Subcutaneous abdominal adipose tissue (tissue), 5 donors: ENCODE data around the gene CZIB.

Source experiments
- H3K27ac ChIP-seq: one replicate; pipeline ENCODE4 v1.7.0; 2013; ENCODE audit warnings: low read depth, mild to moderate bottlenecking, inconsistent platforms, low read length, moderate library complexity
- H3K27me3 ChIP-seq, 5 donors: one replicate each; pipeline ENCODE4 v1.7.0; 2013; ENCODE audit warnings: low read length in 5 of 5, inconsistent platforms in 1 of 5; ENCODE audit not compliant: control insufficient read depth in 5 of 5, insufficient read depth in 4 of 5
- H3K36me3 ChIP-seq, 5 donors: one replicate each; pipeline ENCODE4 v1.7.0; 2013; ENCODE audit warnings: low read length in 5 of 5; ENCODE audit not compliant: control insufficient read depth in 5 of 5, insufficient read depth in 5 of 5
- H3K4me1 ChIP-seq, 5 donors: one replicate each; pipeline ENCODE4 v1.7.0; 2013; ENCODE audit warnings: low read length in 5 of 5, mild to moderate bottlenecking in 3 of 5, moderate library complexity in 1 of 5; ENCODE audit not compliant: control insufficient read depth in 5 of 5, insufficient read depth in 5 of 5
- H3K4me3 ChIP-seq, 5 donors: one replicate each; pipeline ENCODE4 v1.7.0; 2013; ENCODE audit warnings: low read length in 5 of 5, low read depth in 1 of 5
- H3K9ac ChIP-seq, 5 donors: one replicate each; pipeline ENCODE4 v1.7.0; 2013; ENCODE audit warnings: low read length in 5 of 5, mild to moderate bottlenecking in 4 of 5, moderate library complexity in 3 of 5
- H3K9me3 ChIP-seq, 5 donors: one replicate each; pipeline ENCODE4 v1.7.0; 2013; ENCODE audit warnings: low read length in 5 of 5; ENCODE audit not compliant: control insufficient read depth in 5 of 5
- donor health status: healthy.
- donor health status: healthy.
- donor health status: healthy.
- donor health status: healthy.
- donor health status: healthy.

CZIB gene

DNA sequence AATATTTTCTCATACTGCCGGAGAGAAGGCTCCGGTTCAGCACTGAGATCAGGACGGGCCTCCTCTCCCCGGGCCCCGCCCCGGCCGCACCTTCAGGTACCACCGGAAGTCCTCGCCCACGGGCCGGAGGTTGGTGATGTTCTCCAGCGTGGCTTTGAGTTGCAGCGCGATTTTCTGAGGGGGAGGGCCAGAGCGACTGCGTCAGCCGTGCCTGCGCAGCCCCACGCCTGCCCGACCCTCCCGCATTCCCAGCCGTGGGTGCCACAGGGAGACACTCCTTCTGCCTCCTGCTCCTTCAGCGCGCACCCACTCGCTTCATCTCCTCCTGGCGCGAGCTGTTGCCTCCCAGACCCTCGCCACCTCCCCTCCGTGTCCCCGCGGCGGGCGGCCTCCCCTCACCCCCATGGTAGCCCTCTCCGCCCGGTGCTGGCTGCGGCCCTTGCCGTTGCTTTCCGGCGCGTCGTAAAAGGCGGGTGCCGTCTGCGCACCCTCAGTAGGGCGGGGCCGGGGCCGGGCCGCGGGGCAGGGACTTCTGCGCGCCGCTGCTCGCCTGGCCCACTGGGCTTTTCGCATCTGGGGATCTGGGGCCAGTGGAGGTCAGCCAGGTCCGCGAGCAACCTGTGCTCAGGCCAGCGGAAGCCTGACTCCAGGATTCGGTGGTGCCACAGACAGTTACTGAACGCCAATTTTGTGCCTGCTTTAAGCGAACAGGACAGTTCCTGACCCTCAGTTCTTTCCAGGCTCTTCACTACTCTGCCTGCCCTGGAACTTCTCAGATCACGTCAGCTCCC lies at the start of gene CZIB:
Gene CZIB (minus strand): TSS at position 464 of the 791 bp plus-strand sequence. CDS start 59 bp downstream, at position 405.
- peaks cover 6 to 19% (median 17%) of the 10 kb centered on the region in 5 donors for H3K4me1 ChIP-seq
- peak within 1 kb of the TSS; percentile 81 to 99 (median 97) for H3K4me3 ChIP-seq
- no peaks in the 10 kb centered on the region for H3K27me3 ChIP-seq
- peaks cover 7 to 30% (median 25%) of the 10 kb centered on the region in 5 donors for H3K36me3 ChIP-seq
- peak within 1 kb of the TSS; percentile 60 to 96 (median 94) for H3K9ac ChIP-seq
- H3K27ac ChIP-seq, result peak within 1 kb of the TSS; percentile 92
- H3K9me3 ChIP-seq, result no peaks in the 10 kb centered on the region

DNA sequence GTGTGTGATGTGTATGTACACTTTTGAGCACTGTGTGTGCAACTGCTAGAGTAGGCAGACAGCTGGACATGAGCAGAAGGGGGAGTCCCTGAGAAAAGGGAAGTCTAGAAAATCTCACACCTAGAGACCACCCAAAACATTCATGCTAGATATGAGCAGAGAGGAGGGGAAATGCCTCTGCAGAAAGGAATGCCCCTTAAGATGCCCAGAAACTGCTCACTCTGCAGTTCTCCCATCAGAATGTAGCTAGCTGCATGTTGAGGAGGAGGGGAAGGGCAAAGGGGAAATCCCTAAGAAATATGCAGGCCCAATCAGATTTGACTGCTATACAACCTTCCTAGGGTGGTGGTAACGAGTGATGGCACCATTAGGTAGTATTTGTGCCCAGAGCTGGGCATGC lies 49.7 kb upstream of the CZIB start:
- no peak overlapping the region for H3K9ac ChIP-seq

DNA sequence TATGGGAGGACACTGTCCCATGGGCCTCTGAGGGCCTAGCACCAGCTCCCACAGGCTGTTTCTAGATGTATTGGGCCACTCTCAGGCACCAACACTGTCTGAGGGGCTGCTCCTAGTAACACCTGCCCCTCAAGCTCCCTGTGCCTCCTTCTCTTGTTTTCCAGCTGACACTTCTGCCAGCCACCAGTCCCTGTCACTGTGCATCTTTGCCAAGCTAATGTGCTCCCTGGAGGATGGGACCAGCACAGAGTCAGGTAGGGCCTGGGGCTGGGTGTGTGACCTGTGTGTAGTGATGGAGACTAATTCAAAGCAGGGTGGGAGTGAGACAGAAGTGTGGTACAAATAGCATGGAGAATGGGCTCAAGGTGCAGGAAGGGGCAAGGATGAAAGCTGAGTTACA lies 47.3 kb upstream of the CZIB start:
- Histone ChIP-seq H3K27ac (no peak overlapping the region), H3K4me1 (no peaks in the 10 kb centered on the region), H3K4me3 (no peak overlapping the region), H3K27me3 (no peaks in the 10 kb centered on the region), H3K9me3 (no peaks in the 10 kb centered on the region), H3K36me3 (peaks cover 0 to 7% (median 0%) of the 10 kb centered on the region in 5 donors), H3K9ac (no peak overlapping the region)

More for the DNA sequence above, 49.7 kb upstream of the CZIB start:
- Histone ChIP-seq H3K27ac (no peak overlapping the region), H3K36me3 (peaks cover 0 to 7% (median 0%) of the 10 kb centered on the region in 5 donors), H3K4me3 (no peak overlapping the region), H3K9me3 (no peaks in the 10 kb centered on the region), H3K4me1 (no peaks in the 10 kb centered on the region), H3K27me3 (no peaks in the 10 kb centered on the region)

DNA sequence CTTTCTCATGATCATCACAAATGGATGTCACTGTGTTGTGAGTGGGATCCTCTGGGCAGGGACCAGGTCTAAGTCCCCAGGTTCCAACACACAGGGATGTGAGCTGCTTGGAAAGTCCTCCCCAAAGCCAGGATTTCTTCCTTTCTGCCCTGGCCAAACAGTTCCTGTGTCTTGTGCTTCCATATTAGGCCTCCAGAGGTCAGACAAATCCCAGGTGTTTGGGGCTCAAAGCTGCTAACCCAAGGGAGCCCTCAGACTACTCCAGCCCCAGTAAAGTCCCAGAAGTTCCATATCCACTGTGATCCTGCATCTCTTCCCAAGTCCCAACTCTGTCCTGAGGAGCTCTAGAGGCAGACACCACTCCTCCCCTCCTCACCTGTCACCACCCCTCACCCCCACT lies 45.6 kb upstream of the CZIB start:
- H3K9ac ChIP-seq, result no peak overlapping the region
- no peak overlapping the region for H3K4me3 ChIP-seq
- no peaks in the 10 kb centered on the region for H3K9me3 ChIP-seq
- peaks cover 0 to 13% (median 0%) of the 10 kb centered on the region in 5 donors for H3K36me3 ChIP-seq
- H3K4me1 ChIP-seq, result no peaks in the 10 kb centered on the region
- H3K27ac ChIP-seq, result no peak overlapping the region
- H3K27me3 ChIP-seq, result no peaks in the 10 kb centered on the region

DNA sequence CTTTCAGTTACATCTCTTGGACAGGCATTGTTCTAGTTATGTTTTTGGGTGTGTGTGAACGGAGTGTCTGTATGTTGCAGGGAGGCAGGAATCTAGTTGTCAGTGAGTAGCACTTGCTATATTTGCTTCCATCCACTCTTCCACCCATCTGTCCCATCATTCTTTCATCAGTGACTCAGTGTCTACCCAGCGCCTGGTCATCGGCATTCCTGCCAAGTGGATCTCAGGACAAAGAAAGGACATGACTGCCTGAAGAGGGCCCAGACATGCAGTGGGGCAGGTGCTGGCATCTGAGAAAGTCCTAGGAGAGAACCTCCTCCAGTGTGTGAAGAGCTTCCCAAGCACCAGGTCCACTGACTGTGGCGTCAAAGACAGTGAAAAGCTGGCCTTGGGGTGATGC lies 45.1 kb upstream of the CZIB start:
- Histone ChIP-seq H3K27ac (no peak overlapping the region), H3K4me3 (no peak overlapping the region), H3K36me3 (peaks cover 0 to 13% (median 0%) of the 10 kb centered on the region in 5 donors), H3K27me3 (no peaks in the 10 kb centered on the region), H3K4me1 (no peaks in the 10 kb centered on the region), H3K9ac (no peak overlapping the region), H3K9me3 (no peaks in the 10 kb centered on the region)

DNA sequence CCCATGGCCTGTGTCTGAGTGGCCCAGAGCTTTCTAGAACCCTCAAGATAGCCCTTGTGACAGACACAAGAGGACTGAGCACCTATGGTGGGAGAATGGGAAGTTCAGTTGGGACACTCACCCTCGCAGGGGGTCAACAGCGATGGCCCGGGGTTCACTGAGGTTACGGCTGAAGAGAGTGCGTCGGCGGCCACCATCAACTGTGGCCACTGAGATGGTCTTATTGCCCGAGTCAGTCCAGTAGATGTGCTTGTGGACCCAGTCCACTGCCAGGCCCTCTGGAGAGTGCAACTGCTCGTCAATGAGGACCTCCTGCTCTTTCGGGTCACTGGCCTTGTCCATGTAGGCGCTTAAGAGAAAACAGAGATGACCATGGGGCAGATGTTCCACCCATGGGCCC lies 43.6 kb upstream of the CZIB start:
- H3K4me1 ChIP-seq, result no peaks in the 10 kb centered on the region
- H3K27me3 ChIP-seq, result no peaks in the 10 kb centered on the region
- H3K4me3 ChIP-seq, result no peak overlapping the region
- H3K36me3 ChIP-seq, result peaks cover 0 to 13% (median 2%) of the 10 kb centered on the region in 5 donors
- H3K27ac ChIP-seq, result no peak overlapping the region
- no peaks in the 10 kb centered on the region for H3K9me3 ChIP-seq
- no peak overlapping the region for H3K9ac ChIP-seq

DNA sequence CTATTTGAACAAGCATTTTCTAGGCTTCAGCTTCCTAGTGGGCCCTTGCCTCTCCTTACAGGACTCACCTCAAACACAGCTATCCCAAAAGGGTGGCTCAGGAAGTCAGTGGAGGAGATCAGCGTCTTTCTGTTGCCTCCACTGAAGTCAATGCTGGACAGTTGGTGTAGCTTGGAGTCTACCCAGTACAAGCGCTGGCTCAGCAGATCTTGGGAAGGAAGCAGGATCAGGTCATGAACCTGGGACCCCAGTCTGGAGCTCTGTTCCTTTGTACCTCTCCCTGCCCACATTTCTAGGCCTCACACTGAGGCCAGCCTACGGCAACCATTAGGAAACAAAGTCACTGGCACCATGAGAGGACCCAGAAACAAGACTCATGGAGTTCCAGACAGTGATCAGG lies 41.6 kb upstream of the CZIB start:
- no peak overlapping the region for H3K9ac ChIP-seq
- H3K4me3 ChIP-seq, result no peak overlapping the region
- H3K27me3 ChIP-seq, result no peaks in the 10 kb centered on the region
- H3K4me1 ChIP-seq, result no peaks in the 10 kb centered on the region
- H3K27ac ChIP-seq, result no peak overlapping the region
- H3K9me3 ChIP-seq, result no peaks in the 10 kb centered on the region
- H3K36me3 ChIP-seq, result peaks cover 0 to 13% (median 2%) of the 10 kb centered on the region in 5 donors

DNA sequence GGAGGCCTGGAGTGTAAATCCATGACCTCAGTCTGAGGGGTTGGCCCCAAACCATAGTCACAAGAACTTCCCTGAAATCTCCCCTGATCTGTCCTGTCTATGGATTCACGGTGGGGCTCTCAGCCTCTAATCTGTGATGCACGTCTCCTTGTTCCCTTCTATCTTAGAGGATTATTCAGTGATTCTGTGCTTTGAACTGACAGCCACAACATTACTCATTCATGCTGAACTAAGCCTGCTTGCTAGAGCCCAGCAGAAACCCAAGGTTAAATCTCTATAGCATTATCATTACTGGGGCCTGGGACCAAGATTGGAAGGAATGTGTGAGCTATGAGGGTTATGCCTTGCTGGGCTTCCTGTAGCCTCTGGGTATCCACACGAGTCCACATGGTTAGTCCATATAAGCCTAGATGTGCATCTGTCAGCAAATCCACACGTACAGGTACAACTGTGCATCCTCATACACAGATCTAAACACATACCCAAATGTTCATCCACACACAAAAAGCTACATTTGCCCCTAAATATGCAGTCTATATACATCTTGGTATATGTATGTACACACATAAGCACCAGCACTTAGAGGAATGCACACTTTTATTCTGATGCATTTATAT lies 40.3 kb upstream of the CZIB start:
- no peak overlapping the region for H3K27ac ChIP-seq
- H3K9ac ChIP-seq, result no peak overlapping the region
- H3K36me3 ChIP-seq, result peaks cover 0 to 11% (median 2%) of the 10 kb centered on the region in 5 donors

DNA sequence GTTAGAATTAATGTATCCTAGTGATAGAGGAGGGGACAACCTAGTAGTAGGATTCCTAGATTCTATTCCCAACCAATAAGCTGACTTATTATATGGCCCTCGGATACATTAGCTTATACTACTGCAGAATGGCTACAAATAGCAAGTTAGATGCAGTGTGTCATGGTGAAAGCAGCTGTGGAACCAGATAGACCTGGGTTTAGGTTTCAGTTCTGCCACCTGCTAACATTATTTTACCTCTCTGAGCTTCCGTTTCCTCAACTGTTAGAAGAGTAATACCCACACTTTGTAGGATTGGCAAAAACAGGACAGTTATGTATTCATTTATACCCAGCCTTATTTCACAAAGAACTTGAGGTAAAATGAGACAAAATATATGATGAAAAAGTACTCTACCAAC lies 39.5 kb upstream of the CZIB start:
- Histone ChIP-seq H3K36me3 (peaks cover 0 to 9% (median 2%) of the 10 kb centered on the region in 5 donors), H3K27ac (no peak overlapping the region), H3K27me3 (no peaks in the 10 kb centered on the region), H3K4me3 (no peak overlapping the region), H3K9me3 (no peaks in the 10 kb centered on the region), H3K9ac (no peak overlapping the region), H3K4me1 (no peaks in the 10 kb centered on the region)

More for the DNA sequence above, 40.3 kb upstream of the CZIB start:
- Histone ChIP-seq H3K4me3 (no peak overlapping the region), H3K27me3 (no peaks in the 10 kb centered on the region), H3K9me3 (no peaks in the 10 kb centered on the region), H3K4me1 (no peaks in the 10 kb centered on the region)

DNA sequence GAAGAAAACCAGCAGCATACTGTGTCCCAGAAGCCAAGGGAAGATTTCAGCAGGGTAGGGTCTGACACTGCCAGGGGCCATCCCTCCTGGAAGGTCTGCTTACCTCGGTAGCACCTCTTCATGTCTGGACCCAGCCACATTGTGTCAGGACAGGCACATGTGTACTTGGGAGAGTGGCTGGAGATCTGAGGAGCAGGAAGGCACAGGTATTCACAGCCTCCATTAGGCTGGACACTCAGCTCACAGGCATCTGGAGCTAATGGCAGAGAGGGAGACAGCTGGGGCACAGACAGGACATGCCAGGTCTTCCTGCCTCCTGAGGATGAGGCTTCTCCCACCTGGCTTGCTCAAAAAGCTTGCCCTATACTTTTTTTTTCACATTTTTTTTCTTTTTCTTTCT lies 37.8 kb upstream of the CZIB start:
- peaks cover 0 to 5% (median 0%) of the 10 kb centered on the region in 5 donors for H3K4me1 ChIP-seq
- H3K4me3 ChIP-seq, result no peak overlapping the region
- H3K9ac ChIP-seq, result no peak overlapping the region
- no peaks in the 10 kb centered on the region for H3K27me3 ChIP-seq
- H3K36me3 ChIP-seq, result peaks cover 0 to 6% (median 2%) of the 10 kb centered on the region in 5 donors
- H3K9me3 ChIP-seq, result no peaks in the 10 kb centered on the region
- H3K27ac ChIP-seq, result no peak overlapping the region
